Measurements from ENCODE around the gene PHLPP1.

DNA sequence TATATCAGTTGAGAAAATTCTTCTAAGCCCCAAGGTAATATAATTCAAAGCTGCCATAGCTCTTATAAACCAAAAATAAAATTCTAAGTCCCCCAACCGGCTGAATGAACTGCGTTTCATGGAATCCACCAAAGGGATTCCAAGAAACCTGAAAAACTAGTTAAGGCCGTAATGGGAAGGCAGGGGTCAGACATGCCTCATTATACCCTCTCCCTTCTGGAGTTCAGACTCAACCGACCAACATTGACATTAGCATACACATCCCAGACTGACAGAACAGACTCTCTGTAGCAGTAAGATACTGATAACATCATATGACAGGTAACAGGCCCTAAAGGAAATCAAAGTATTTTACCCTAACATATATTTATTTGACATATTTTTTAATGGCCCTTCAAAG lies 31.4 kb upstream of the PHLPP1 start:
- TF ChIP-seq POLR2A (IDR thresholded peaks at IDR 0.05; ENCODE audit: borderline replicate concordance, extremely low read depth, insufficient read depth, insufficient read length) (no peak), JUND (IDR thresholded peaks at IDR 0.05) (no peak)

Data from HCT116 (cell line).